Kidney (tissue), 14 donors: ENCODE data around the gene PRG2. TPM values are rescaled to one million over a fixed set of nuclear protein-coding genes. Genes with fewer than 3 reads are reported as not detected.

Source experiments
- DNase-seq, 5 donors: peaks; one replicate each; pipeline ENCODE4 v3.0.0-alpha.2; 2013 to 2020
- FAIRE-seq: peaks from 2 replicates; lab custom pipeline; 2012; peaks lifted over from hg19 to GRCh38; lab: Jason Lieb, UNC
- H3K27ac ChIP-seq, 2 donors: one replicate each; pipeline ENCODE4 v1.7.0; 2013; ENCODE audit warnings: low read depth in 2 of 2, low read length in 2 of 2, inconsistent platforms in 1 of 2
- H3K27me3 ChIP-seq: one replicate; pipeline ENCODE4 v1.7.1; 2013; ENCODE audit warnings: low read length, inconsistent platforms; ENCODE audit not compliant: control insufficient read depth, insufficient read depth
- H3K36me3 ChIP-seq, 3 donors: one replicate each; pipeline versions ENCODE4 v1.7.0 to v1.7.1; 2013; ENCODE audit warnings: low read length in 3 of 3, control low read depth in 1 of 3, inconsistent platforms in 1 of 3; ENCODE audit not compliant: insufficient read depth in 3 of 3, control insufficient read depth in 2 of 3
- H3K4me1 ChIP-seq, 3 donors: one replicate each; pipeline versions ENCODE4 v1.7.0 to v1.7.1; 2013; ENCODE audit warnings: low read length in 3 of 3, inconsistent platforms in 1 of 3, low read depth in 1 of 3; ENCODE audit not compliant: control insufficient read depth in 2 of 3, insufficient read depth in 2 of 3
- H3K4me3 ChIP-seq, 3 donors: one replicate each; pipeline versions ENCODE4 v1.7.0 to v1.8.1; 2013; ENCODE audit warnings: low read length in 3 of 3, control low read depth in 1 of 3, inconsistent platforms in 1 of 3
- H3K9ac ChIP-seq, 3 donors: one replicate each; pipeline versions ENCODE4 v1.7.0 to v1.7.1; 2013; ENCODE audit warnings: low read length in 3 of 3, control low read depth in 1 of 3, inconsistent platforms in 1 of 3
- H3K9me3 ChIP-seq, 3 donors: one replicate each; pipeline versions ENCODE4 v1.7.0 to v1.7.1; 2013; ENCODE audit warnings: low read length in 3 of 3, control low read depth in 1 of 3, inconsistent platforms in 1 of 3; ENCODE audit not compliant: control insufficient read depth in 2 of 3, insufficient read depth in 1 of 3
- intact Hi-C: fragments of 100-400 bp; cut with DNase I; formaldehyde crosslinking; loops from one replicate; pipeline ENCODE4 v1.11.1; 2022
- polyA plus RNA-seq: library from polyadenylated mRNA; stranded (reverse); fragments of 350-450 nt; fragmentation: Illumina TruSeq; extraction: RNeasy Lipid Tissue Mini Kit (QIAGEN cat#74804); gene quantifications from one replicate; pipeline ENCODE4 v1.2.3, GENCODE V29; 2014; ENCODE audit warnings: low read depth, low replicate concordance; ENCODE audit not compliant: insufficient read depth
- total RNA-seq: library from RNA; stranded (reverse); fragmentation: NEBNext Ultra II Directional; extraction: Animal tissue kit (Norgen Biotek cat#: 25700); gene quantifications from one replicate; pipeline ENCODE4 v1.2.1, GENCODE V29; 2021
- TF ChIP-seq, protein P1 (sequence below): IDR thresholded peaks from 3 replicates; pipeline ENCODE4 v1.5.1; 2012; ENCODE audit warnings: mild to moderate bottlenecking, moderate library complexity, borderline replicate concordance; ENCODE audit not compliant: insufficient read depth; ENCODE audit errors: extremely low read depth
- donor health status: control.
- donor health status: control.
- donor health status: control.
- donor health status: control.
- donor health status: control.
- donor health status: DM: yes; HTN: yes; CAD: no.
- donor health status: Normal renal cell carcinoma (clear cell type).

Gene PRG2
- total and polyA plus RNA-seq, 2 donors from 2014 or later, result 0.22 TPM; not detected in 1

- FAIRE-seq (no peak), DNase-seq (no peak)
- H3K27ac ChIP-seq, result no peak overlapping the region
- no peaks in the 10 kb centered on the region for H3K27me3 ChIP-seq
- H3K4me1 ChIP-seq, result no peaks in the 10 kb centered on the region
- no peak overlapping the region for H3K9ac ChIP-seq
- no peaks in the 10 kb centered on the region for H3K9me3 ChIP-seq
- no peaks in the 10 kb centered on the region for H3K36me3 ChIP-seq
- TF ChIP-seq, protein P1, sequence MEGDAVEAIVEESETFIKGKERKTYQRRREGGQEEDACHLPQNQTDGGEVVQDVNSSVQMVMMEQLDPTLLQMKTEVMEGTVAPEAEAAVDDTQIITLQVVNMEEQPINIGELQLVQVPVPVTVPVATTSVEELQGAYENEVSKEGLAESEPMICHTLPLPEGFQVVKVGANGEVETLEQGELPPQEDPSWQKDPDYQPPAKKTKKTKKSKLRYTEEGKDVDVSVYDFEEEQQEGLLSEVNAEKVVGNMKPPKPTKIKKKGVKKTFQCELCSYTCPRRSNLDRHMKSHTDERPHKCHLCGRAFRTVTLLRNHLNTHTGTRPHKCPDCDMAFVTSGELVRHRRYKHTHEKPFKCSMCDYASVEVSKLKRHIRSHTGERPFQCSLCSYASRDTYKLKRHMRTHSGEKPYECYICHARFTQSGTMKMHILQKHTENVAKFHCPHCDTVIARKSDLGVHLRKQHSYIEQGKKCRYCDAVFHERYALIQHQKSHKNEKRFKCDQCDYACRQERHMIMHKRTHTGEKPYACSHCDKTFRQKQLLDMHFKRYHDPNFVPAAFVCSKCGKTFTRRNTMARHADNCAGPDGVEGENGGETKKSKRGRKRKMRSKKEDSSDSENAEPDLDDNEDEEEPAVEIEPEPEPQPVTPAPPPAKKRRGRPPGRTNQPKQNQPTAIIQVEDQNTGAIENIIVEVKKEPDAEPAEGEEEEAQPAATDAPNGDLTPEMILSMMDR, result no peak
- intact Hi-C loops, result no loop called here
- H3K4me3 ChIP-seq, result no peak overlapping the region
These were observed 1.8 kb upstream of the PRG2 start for GRCh38 chr11:57392066-57392762.

- Histone ChIP-seq H3K27me3 (no peaks in the 10 kb centered on the region), H3K27ac (no peak overlapping the region), H3K4me1 (no peaks in the 10 kb centered on the region), H3K36me3 (no peaks in the 10 kb centered on the region), H3K9ac (no peak overlapping the region), H3K9me3 (no peaks in the 10 kb centered on the region), H3K4me3 (no peak overlapping the region)
- DNase-seq (no peak), FAIRE-seq (no peak)
- TF ChIP-seq, protein P1, result no peak
- intact Hi-C loops, result no loop called here
These were observed 1.1 kb upstream of the PRG2 start for GRCh38 chr11:57391539-57391938.

GRCh38 chr11:57391111-57391510 lies 661 bp upstream of the PRG2 start:
- Histone ChIP-seq H3K27ac (no peak overlapping the region), H3K4me1 (no peaks in the 10 kb centered on the region), H3K9ac (no peak overlapping the region), H3K9me3 (no peaks in the 10 kb centered on the region), H3K4me3 (no peak overlapping the region), H3K27me3 (no peaks in the 10 kb centered on the region), H3K36me3 (no peaks in the 10 kb centered on the region)
- FAIRE-seq (no peak), DNase-seq (no peak)
- TF ChIP-seq, protein P1, result no peak
- intact Hi-C loops, result no loop called here
